ENCODE results near the gene KRT73. TPM values are rescaled to one million over a fixed set of nuclear protein-coding genes. Genes with fewer than 3 reads are reported as not detected.

KRT73 gene
- total RNA-seq, 4 donors from 2014 or later, result 3.0 to 15.3 (median 6.0) TPM

- intact Hi-C loops (cut with DNase I; ENCODE audit: low total_unique reads), result no loop called here
- H3K4me3 ChIP-seq (ENCODE audit: low read depth, poor library complexity, severe bottlenecking), result no peak overlapping the region
- no peak for TF ChIP-seq POLR2A (IDR thresholded peaks at IDR 0.05)
- WGBS, 2 donors, result 16 to 22% methylated on average over 11 to 12 of the region's 12 CpGs
- DNase-seq (ENCODE audit: low spot score in 2 of 2), result peak in 1 of 2 donors; percentile 70
Measured at GRCh38 chr12:52650520-52651081, 32.2 kb upstream of the KRT73 start.

DNA sequence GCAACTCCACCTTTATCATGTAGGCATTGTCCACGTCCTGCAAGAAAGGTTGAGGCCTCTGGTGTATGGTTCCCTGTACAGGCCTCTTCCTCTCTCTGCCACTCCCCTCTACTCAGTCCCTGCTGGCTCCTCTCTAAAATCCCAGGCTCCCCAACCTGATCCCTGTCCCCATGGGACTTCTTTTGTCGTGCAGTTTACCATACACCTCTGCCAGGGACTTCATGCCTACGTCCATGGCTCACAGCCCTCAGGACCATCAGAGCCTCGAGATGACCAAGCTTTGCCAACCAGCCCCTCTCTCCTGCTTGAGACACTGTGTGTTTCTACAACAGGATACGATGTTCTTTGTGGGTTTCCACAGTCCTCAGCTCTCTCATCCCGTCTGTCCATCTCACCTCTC lies 30.7 kb upstream of the KRT73 start:
- WGBS, 2 donors, result 83 to 85% methylated on average over 6 of the region's 6 CpGs
- intact Hi-C loops (cut with DNase I; ENCODE audit: low total_unique reads), result no loop called here
- DNase-seq (ENCODE audit: low spot score in 2 of 2), result peak in 1 of 2 donors; percentile 65
- H3K4me3 ChIP-seq (ENCODE audit: low read depth, poor library complexity, severe bottlenecking), result no peak overlapping the region
- TF ChIP-seq POLR2A (IDR thresholded peaks at IDR 0.05) (no peak), CTCF (IDR thresholded peaks at IDR 0.05) (no peak)

GRCh38 chr12:52648012-52648550 lies 29.7 kb upstream of the KRT73 start:
- TF ChIP-seq POLR2A (IDR thresholded peaks at IDR 0.05) (no peak), CTCF (IDR thresholded peaks at IDR 0.05) (no peak)
- intact Hi-C loops (cut with DNase I; ENCODE audit: low total_unique reads), result no loop called here
- 87 to 94% methylated on average over 8 of the region's 8 CpGs for WGBS, 2 donors
- no peak overlapping the region for H3K4me3 ChIP-seq (ENCODE audit: low read depth, poor library complexity, severe bottlenecking)
- DNase-seq (ENCODE audit: low spot score in 2 of 2), result peak in 1 of 2 donors; percentile 57

DNA sequence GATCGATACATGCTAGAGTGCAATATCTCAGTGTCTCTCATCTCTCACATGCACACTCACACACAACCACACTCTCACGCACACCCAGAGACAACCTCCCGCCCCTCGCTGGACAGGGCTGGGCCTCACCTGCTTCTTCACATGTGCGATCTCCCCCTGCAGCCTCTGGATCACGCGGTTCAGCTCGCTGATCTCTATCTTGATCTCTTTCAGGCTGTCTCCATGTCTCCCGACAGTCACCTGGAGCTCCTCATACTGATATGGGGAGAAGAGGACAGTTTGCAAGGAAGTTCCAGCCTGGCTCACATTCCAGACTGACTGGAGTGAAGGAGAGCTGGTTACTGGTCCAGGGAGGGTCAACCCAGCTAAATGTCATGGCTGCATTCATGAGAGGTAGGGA lies 29.2 kb upstream of the KRT73 start:
- intact Hi-C loops (cut with DNase I; ENCODE audit: low total_unique reads), result no loop called here
- no peak for TF ChIP-seq POLR2A (IDR thresholded peaks at IDR 0.05)
- TF ChIP-seq CTCF (IDR thresholded peaks at IDR 0.05), result no peak
- 91 to 93% methylated on average over 9 of the region's 9 CpGs for WGBS, 2 donors
- peak in 1 of 2 donors; percentile 37 for DNase-seq (ENCODE audit: low spot score in 2 of 2)
- H3K4me3 ChIP-seq (ENCODE audit: low read depth, poor library complexity, severe bottlenecking), result no peak overlapping the region

GRCh38 chr12:52646613-52647012 lies 28.3 kb upstream of the KRT73 start:
- DNase-seq (ENCODE audit: low spot score in 2 of 2), result peak in 1 of 2 donors; percentile 71
- 83 to 86% methylated on average over 7 to 12 of the region's 12 CpGs for WGBS, 2 donors
- TF ChIP-seq CTCF (IDR thresholded peaks at IDR 0.05) (no peak), POLR2A (IDR thresholded peaks at IDR 0.05) (no peak)
- H3K4me3 ChIP-seq (ENCODE audit: low read depth, poor library complexity, severe bottlenecking), result no peak overlapping the region
- intact Hi-C loops (cut with DNase I; ENCODE audit: low total_unique reads), result no loop called here

DNA sequence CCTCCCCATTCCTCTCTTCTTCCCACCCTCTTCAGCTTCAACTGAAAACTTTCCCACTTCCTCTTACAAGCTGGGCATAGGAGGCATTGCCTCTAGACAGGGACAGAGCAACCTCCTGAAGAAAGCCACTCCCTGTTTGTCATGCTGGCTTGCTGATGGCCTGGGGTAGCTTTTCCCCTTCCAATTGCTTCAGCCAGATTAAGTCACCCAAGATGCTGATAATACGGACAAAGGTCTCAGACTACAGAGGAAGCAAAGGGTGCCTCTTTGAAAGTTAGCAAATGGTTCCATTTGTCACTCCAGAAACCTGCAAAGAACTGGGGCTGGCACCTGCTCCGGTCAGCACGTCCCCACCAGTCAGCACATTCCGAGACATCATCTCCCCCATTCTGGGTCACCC lies 27.6 kb upstream of the KRT73 start:
- WGBS, 2 donors, result 72 to 83% methylated on average over 4 of the region's 4 CpGs
- no peak overlapping the region for H3K4me3 ChIP-seq (ENCODE audit: low read depth, poor library complexity, severe bottlenecking)
- TF ChIP-seq CTCF (IDR thresholded peaks at IDR 0.05) (no peak), POLR2A (IDR thresholded peaks at IDR 0.05) (no peak)
- intact Hi-C loops (cut with DNase I; ENCODE audit: low total_unique reads), result no loop called here
- peak in 1 of 2 donors; percentile 52 for DNase-seq (ENCODE audit: low spot score in 2 of 2)
